NCI-H460 (cell line): ENCODE results near the gene PIK3R2. TPM values are rescaled to one million over a fixed set of nuclear protein-coding genes. Genes with fewer than 3 reads are reported as not detected.
A peak's percentile ranks its signal among the peaks of the same experiment; 100 is the strongest.

Experiments
- DNase-seq: peaks from one replicate; pipeline ENCODE4 v3.0.0-alpha.2; 2016; ENCODE audit warnings: low read depth; ENCODE audit errors: extremely low read depth
- total RNA-seq: library from RNA; depleted of rRNA; stranded (reverse); fragments of >200 nt; shearing (Covaris generic); gene quantifications from 2 replicates; pipeline ENCODE4 v1.2.3, GENCODE V29; 2014

Gene PIK3R2
- total RNA-seq, 1 experiment from 2014 or later: 7.7 TPM

- DNase-seq: no peak
Observed at GRCh38 chr19:18170714-18171255, 17.8 kb downstream of the PIK3R2 start.

GRCh38 chr19:18171605-18172327, 18.8 kb downstream of the PIK3R2 start:
- no peak for DNase-seq

GRCh38 chr19:18172331-18173053, 19.5 kb downstream of the PIK3R2 start:
- DNase-seq: no peak

GRCh38 chr19:18173054-18173571, 20.1 kb downstream of the PIK3R2 start:
- DNase-seq: no peak

GRCh38 chr19:18173572-18174288, 20.8 kb downstream of the PIK3R2 start, which contains the start of gene IFI30:
TSS of gene IFI30 (plus strand) at chr19:18173813. CDS start at chr19:18173842, 29 bp downstream.
- DNase-seq: no peak

GRCh38 chr19:18174983-18175382, 22.0 kb downstream of the PIK3R2 start:
- DNase-seq: no peak

GRCh38 chr19:18176367-18177310, 23.7 kb downstream of the PIK3R2 start:
- DNase-seq: no peak

- DNase-seq: no peak
Observed at GRCh38 chr19:18179957-18180356, 27.0 kb downstream of the PIK3R2 start.

DNA sequence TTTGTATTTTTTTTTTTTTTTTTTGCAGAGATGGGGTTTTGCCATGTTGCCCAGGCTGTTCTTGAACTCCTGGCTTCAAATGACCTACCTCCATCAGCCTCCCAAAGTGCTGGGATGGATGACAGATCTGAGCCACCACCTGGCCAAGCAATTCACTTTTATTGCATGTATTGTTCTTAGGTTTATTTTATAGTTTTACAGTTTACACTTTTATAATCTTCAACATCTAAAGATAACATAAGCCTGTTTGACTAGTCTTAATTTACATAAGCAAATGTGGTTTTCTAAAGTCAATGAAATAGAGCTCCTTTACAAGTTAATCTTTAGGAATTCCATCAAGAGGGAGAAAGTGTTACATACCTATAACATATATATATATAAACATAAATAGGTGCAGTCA, 30.6 kb downstream of the PIK3R2 start:
- DNase-seq: no peak

GRCh38 chr19:18185538-18185937, 32.6 kb downstream of the PIK3R2 start:
- DNase-seq: no peak

- no peak for DNase-seq
Observed at GRCh38 chr19:18190278-18190677, 37.3 kb downstream of the PIK3R2 start.

DNA sequence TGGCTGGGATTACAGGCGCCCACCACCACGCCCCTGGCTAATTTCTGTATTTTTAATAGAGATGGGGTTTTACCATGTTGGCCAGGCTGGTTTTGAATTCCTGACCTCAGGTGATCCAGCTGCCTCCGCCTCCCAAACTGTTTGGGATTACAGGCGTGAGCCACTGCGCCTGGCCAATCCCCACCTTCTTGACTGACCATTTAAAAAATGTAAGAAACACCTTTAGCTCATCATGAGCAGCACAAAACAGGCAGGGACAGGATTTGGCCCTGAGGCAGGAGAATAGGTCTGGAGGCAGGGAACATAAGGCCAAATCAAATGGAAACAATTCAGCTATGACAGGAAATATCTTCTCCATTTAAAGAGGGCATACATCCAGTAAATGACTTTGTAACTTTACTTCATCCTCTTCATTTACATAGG, 38.7 kb downstream of the PIK3R2 start:
- no peak for DNase-seq

GRCh38 chr19:18192673-18193387, 39.9 kb downstream of the PIK3R2 start, which contains the start of gene MPV17L2:
TSS of gene MPV17L2 (plus strand) at chr19:18193218. CDS start at chr19:18193282, 64 bp downstream.
- DNase-seq: peak; percentile 99

DNA sequence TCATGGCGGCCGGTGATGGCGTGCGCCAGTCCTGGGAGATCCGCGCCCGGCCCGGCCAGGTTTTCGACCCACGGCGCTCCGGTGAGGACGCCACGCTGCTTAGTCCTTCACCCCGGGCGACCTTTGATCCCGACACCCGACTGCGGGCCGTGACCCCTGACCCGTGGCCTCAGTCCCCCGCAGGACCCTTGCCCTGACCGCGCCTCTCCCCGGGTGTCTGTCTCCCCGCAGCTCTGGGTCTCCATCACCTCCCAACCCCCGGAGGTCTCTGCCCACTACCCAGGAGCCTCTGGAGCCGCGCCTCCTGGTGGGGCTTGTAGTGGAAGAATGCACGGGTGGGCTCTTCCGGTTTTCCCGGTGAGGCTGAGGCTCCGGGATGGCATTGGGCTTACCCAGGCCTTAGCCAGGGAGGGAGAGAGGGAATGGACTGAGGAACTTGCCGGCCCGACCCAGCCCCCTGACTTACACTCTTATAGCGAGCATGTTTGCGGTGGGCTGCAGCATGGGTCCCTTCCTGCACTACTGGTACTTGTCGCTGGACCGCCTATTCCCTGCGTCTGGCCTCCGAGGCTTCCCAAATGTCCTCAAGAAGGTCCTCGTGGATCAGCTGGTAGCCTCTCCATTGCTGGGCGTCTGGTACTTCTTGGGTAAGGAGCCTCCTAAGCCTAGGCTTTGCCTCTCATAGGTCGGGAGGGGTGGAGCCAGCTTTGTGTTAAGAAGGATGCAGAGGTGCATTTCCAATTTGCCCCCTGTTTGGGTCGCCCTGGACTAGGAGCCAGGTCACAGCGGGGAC, 40.6 kb downstream of the PIK3R2 start:
- DNase-seq: no peak

DNA sequence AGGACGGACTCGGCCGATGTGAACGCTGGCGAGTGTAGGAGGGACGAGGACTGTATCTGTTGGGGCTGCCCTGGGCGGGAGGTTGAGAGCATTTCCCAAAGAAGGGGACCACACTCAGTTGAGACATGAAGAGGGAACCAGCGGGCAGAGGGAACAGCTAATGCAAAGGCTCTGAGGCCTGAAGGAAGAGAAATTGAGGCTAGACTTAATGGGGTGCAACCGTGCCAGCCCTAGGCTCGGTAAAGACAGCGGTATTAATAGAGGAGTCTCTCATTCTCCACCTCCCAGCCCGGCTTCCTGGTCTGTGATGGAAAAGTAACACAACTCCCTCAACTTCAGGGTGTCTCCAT, 41.2 kb downstream of the PIK3R2 start:
- DNase-seq: no peak

- no peak for DNase-seq
Observed at GRCh38 chr19:18194554-18195238, 41.7 kb downstream of the PIK3R2 start.

DNA sequence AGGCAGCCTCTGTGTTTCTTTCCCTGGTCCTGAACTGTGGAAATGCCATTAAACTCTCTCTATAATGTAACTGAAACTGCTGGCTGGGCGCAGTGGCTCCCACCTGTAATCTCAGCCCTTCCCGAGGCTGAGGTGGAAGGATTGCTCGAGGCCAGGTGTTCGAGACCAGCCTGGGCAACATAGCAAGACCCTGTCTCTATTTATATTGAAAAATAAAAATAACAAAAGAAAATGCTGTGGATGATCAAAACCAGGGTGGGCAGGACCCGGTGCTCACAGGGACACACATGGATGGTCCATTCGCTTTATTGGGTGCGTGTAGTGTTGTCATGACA, 43.5 kb downstream of the PIK3R2 start:
- no peak for DNase-seq

DNA sequence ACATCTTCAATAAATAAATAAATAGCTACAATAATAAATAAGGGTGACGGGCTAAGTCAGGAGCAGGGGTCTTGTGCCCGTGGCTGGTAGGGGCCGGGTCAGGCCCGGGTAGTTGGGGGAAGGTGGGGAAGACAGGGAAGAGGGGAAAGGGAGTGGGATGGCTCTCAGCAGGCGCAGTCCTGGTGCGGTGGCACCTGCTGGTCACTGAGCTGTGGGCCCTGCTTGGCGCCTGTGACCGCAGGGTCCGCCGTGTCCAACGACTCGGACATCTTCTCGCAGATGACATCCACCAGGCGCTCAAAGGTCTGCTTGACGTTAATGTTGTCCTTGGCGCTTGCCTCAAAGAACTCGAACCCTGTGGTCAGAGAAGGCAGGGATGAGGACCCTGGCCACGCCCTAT, 44.3 kb downstream of the PIK3R2 start:
- no peak for DNase-seq
